Left kidney (tissue), 2 donors: Measurements from ENCODE around the gene UPK3BL2. TPM values are rescaled to one million over a fixed set of nuclear protein-coding genes. Genes with fewer than 3 reads are reported as not detected.
"Not testable (repeated sequence)": the region's sequence is repeated elsewhere in the genome, so short reads cannot be mapped to it uniquely, and the experiment has no call there.

Experiments
- DNase-seq: peaks from one replicate; pipeline ENCODE4 v3.0.0-alpha.2; 2013
- polyA plus RNA-seq: library from polyadenylated mRNA; unstranded; fragments of 120-200 nt; gene quantifications from one replicate; pipeline ENCODE4 v1.2.1, GENCODE V29; 2013; ENCODE audit not compliant: insufficient read length

UPK3BL2 gene
- polyA plus RNA-seq, 1 donor, result 18.5 TPM

DNA sequence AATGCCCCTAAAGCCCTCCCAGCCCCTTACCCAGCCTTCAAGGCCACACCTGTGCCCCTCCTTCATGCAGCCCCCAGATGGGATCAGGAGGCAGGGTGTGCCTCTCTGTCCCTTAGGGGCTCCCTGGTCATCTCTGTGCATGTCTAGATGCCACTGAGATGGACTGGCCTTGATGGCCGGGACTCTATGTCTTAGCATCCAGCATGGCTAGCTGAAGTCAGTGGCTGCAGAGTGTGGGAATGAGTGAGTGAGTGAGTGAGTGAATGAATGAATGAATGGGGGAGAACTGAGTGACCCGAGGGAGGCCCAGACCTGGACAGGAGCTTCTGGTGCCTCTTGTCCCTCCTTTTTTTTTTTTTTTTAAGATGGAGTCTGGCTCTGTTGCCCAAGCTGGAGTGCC lies 11.4 kb downstream of the UPK3BL2 start:
- DNase-seq, result not testable (repeated sequence)

DNA sequence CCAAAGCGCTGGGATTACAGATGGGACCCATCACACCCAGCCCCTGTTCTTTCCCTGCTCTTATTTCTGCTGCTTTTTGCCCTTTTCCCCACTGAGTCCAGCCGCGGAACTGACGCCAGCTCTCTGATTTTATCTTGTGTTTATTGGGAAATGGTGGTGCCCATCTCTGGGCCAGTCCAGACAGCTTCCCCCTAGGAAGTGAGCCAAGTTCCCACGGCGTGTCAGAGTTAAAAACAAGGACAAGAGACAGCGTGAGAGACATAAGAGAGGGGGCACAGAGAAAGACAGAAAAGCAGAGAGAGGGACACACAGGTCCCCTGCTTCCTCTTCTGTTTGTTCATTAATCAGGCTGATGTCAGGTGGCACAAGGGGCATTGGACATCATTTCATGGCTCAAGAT lies 11.9 kb downstream of the UPK3BL2 start:
- not testable (repeated sequence) for DNase-seq

GRCh38 chr7:102527822-102528793 lies 15.4 kb downstream of the UPK3BL2 start:
- not testable (repeated sequence) for DNase-seq

DNA sequence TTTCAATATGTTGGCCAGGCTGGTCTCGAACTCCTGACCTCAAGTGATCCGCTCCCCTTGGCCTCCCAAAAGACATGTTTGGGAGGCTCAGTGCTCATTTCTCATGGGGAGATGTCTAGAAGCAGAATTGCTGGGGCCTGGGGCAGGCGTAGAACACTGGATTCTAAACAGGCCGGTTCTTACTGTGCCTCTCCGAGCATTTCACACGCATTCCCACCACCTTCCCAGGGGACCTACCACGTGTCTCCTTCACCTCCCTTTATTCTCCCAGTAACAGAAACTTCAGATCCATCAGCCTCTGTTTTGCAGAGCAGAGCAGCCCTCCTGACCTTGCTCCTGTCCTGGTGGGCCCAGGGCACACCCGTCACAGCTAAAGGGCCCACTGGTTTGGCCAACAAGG lies 16.3 kb downstream of the UPK3BL2 start:
- DNase-seq, result not testable (repeated sequence)

DNA sequence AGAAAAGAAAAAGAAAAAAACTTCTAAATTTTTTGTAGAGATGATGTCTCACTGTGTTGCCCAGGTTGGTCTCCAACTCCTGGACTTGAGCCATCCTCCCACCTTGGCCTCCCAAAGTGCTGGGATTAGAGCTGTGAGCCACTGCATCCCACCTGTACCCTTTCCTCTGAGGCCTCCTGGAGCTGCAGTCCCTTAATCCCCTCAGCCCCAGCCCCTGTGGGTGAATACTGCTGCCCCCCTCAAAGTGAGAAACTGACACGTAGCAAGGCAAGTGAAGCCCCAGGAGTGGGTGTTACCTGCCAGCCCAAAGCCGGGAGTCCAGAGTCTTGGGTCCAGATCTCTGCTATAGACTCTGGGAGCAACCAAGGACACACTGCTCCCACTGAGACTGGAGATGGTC lies 18.7 kb downstream of the UPK3BL2 start:
- DNase-seq, result not testable (repeated sequence)

DNA sequence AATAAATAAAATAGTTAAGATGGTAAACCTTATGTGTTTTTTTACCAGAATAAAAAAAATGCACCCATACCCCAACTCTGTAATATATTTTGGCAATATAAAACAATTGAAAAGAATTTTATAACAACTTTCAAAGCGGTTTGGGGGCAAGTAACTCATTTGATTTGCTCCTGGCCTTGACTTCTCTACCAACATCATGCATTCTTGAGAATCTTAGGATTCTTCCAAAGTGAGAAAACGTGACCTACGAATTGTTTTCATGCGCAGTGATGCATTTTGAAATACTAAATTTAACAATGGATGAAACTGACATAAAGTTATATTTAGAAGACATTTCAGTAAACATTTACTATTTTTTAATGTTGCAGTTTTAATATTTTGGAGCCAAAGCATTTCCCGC lies 22.7 kb downstream of the UPK3BL2 start:
- DNase-seq, result not testable (repeated sequence)

DNA sequence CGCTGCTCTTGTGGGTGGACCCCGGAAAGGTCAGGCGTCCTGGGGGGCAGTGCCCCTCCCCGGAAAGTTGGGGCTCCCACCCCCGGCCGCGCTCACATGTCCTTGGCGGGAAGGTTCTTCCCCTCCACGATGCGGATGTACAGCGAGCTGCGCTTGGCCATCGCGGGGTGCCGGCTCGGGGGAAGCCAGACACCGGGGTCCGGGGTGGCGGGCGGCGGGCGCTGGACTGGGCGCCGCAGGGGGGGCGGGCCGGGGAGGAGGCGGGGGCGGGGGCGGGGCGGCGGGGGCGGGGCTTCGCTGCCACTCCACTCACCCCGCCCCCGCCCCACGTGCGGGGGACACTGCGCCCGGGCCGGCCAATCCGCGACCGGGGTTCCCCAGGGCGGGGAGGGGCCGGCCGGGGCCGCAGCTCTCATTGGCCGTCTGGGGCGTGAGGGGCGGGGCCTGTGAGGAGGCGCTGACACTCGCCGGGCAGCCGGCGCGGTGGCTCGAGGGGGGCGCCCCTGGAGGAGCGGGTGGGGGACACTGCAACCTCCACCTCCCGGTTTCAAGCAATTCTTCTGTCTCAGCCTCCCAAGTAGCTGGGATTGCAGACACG lies 25.8 kb downstream of the UPK3BL2 start, which contains the start of gene RASA4B:
RASA4B (minus strand) TSS at position 228 of the 598 bp plus-strand sequence; CDS start at position 161, 67 bp downstream.
- DNase-seq, result not testable (repeated sequence)

DNA sequence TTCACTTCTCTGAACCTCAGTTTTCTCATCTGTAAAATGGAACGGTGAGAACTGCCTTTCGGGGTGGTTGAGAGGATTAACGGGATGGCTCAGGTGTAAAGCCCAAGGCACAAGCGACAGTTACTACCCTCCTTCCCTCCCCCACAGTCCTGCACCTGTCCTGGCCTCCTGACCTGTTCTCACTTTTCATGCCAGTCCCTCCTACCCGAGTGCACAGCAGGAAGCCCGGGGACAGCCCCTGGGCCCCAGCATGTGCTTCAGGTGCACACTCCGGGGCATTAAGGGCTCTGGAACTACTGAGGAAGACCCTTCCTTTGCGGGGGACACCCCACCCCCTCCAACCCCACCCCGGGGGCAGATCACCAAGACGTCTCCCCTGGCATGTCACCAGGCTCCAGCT lies 26.5 kb downstream of the UPK3BL2 start:
- not testable (repeated sequence) for DNase-seq

DNA sequence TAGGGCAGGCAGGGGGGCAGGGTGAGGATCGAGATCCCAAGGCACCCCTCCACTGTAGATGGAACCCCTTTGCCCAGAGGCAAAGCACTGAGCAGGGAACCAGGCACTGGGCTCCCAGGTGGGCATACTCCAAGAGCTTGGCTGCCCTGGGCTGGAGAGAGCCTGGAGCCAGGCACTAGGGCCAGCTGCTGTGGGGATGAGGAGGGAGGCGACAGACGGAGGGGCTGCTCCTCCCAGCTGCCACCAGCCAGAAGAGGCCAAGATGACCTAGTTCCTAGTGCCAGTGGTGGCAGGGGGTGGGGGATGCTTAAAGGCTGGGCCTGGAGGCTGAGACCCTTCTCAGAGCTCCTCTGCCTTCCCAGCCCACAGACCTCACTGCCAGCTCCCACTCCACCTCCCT lies 27.6 kb downstream of the UPK3BL2 start:
- DNase-seq, result not testable (repeated sequence)

- DNase-seq, result not testable (repeated sequence)
Observed at GRCh38 chr7:102514881-102515721, 28.4 kb downstream of the UPK3BL2 start.

DNA sequence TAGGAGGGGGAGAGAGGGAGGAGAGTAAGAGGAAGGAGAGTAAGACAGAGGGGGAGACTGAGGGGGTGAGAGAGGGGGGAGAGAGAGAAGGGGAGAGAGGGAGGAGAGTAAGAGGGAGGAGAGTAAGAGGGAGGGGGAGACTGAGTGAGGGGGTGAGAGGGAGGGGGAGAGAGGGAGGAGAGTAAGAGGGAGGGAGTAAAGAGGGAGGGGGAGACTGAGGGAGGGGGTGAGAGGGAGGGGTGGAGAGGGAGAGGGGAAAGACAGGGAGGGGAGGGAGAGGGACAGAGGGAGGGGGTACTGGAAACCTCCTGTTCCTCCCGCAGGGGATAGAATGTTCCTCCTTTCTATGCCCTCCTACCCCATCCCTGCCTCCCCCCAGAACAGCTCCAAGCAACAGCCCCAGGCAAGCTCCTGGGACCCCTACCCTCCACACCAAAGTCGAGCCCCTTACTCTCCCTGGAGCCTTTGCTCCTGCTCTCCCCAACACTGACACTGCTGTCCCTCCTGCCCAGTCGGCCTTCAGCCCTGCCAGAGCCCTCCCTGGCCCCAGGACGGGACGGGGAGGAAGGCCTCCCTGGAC lies 30.8 kb downstream of the UPK3BL2 start:
- DNase-seq, result peak; percentile 95

- DNase-seq, result not testable (repeated sequence)
Observed at GRCh38 chr7:102511860-102512522, 31.5 kb downstream of the UPK3BL2 start.

DNA sequence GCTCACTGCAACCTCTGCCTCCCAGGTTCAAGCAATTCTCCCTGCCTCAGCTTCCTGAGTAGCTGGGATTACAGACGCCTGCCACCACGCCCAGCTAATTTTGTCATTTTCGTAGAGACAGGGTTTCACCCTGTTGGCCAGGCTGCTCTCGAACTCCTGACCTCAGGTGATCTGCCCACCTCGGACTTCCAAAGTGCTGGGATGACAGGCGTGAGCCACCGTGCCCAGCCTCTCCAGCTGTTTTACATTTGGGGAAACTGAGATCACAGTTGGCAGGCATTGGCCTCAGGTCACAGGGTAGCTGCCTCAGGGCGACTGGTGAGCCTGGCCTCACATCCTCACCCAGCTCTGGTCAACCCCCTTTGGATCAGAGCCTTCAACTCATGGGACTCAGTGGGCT lies 32.9 kb downstream of the UPK3BL2 start:
- not testable (repeated sequence) for DNase-seq

- DNase-seq, result not testable (repeated sequence)
Observed at GRCh38 chr7:102507410-102508088, 35.9 kb downstream of the UPK3BL2 start.

DNA sequence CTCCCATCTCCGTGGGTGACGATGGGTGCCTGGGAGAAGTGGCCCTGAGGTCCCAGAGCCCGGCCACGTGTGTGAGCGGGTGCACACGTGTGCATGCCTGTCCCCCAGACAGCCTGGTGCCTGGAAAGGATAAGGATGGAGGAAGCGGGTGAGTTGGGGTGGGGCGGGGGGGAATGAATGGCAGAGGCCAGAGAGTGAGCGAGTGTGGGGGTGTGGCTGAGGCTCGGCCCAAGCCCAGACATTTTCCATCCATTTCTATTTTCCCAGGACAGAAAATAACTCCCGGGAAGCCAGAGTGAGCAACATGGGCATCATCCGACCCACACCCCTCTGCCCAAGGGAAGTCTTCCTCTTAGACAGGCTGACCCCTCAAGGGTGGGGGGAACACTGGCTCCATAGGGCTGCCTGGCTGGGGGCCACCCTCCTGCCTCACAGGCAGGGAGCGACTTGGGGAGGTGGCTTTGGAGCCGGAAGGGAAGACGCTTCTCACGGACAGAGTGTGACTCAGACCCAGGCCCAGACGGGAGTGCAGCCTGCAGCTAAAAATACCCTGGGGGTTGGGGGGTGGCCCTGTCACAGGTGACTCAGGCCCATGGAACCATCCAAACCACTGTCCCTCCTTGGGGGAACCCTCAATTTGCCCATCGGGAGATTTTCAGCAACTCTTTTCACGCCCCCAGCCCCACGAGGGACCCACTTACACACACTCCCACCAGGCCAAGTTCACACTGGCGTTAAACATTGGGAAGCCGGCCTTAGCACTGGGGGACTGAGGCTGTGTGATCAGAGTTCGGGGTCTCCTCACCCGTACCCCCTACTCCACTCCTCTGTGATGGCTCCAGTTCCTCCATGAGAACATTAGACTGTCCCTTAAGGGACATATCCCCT lies 38.0 kb downstream of the UPK3BL2 start:
- not testable (repeated sequence) for DNase-seq

DNA sequence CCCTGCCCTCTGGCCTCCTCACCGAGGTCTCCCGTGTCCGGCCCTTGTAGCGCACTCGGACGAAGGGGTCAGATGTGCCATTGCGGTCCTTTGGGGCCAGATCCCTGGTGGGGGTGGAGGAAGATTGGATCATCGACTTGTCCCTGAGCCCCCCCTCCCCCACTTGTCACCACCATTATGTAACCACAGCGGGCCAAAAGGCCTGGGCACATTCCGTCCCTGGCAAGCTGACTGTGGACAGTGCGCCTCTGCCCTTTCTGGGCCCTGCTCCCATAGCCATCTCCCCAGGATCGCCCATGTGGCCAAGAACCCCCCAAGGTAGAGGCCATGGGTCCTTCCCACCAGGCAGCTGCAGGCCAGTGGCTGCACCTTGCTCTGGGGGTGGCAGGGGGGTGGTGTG lies 40.4 kb downstream of the UPK3BL2 start:
- not testable (repeated sequence) for DNase-seq

DNA sequence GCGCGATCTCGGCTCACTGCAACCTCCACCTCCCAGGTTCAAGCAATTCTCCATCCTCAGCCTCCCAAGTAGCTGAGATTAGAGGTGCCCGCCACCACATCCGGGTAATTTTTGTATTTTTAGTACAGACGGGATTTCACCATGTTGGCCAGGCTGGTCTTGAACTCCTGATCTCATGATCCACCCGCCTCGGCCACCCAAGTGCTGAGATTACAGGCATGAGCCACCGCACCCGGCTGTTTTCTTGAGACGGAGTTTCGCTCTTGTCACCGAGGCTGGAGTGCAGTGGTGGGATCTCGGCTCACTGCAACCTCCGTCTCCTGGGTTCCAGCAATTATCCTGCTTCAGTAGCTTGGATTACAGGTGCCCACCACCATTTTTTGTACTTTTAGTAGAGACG lies 45.2 kb downstream of the UPK3BL2 start:
- DNase-seq, result not testable (repeated sequence)

- DNase-seq, result not testable (repeated sequence)
Observed at GRCh38 chr7:102497308-102497707, 46.2 kb downstream of the UPK3BL2 start.

DNA sequence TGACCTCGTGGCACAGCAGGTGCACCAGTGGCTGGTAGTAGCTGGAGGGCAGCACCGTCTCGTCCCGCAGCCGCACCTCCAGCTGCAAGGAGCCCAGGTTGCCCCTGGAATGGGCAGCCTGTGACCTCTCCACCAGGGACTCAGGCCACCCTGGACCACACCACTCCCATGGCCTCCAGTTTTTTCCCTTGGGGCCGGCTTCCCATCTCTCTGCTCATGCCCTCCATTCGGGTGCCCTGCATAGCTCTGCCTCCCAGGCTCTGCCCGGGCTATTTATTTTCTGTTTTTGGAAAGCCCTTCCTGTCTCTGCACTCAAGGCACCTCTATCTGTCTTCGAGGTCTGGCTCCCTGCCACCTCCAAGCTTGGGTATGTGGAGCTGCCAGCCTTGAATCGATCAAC lies 46.6 kb downstream of the UPK3BL2 start:
- not testable (repeated sequence) for DNase-seq
